Right ventricle myocardium superior (tissue), 1 donor: ENCODE results near the gene BEND5. TPM values are rescaled to one million over a fixed set of nuclear protein-coding genes. Genes with fewer than 3 reads are reported as not detected.

Source experiments
- ATAC-seq: fragments of 200-7000 bp; cut with Tn5 transposase; one replicate; pipeline ENCODE4 v1.9.1; 2020; ENCODE audit warnings: mild to moderate bottlenecking; ENCODE audit not compliant: poor library complexity
- DNase-seq: peaks from one replicate; pipeline ENCODE4 v3.0.0-alpha.2; 2020
- intact Hi-C: fragments of 100-400 bp; cut with DNase I; formaldehyde crosslinking; loops from one replicate; pipeline ENCODE4 v1.11.2; 2022
- long read RNA-seq: library from polyadenylated mRNA; unstranded; transcript quantifications from one replicate; pipeline ENCODE4 v2.0.0, GENCODE V29; 2021
- total RNA-seq: library from RNA; stranded (reverse); fragmentation: NEBNext Ultra II Directional; extraction: Animal tissue kit (Norgen Biotek cat#: 25700); gene quantifications from one replicate; pipeline ENCODE4 v1.2.1, GENCODE V29; 2021
- donor health status: DM: no; HTN: yes; CAD: no; lungs with severe emphysema.

The BEND5 gene, protein sequence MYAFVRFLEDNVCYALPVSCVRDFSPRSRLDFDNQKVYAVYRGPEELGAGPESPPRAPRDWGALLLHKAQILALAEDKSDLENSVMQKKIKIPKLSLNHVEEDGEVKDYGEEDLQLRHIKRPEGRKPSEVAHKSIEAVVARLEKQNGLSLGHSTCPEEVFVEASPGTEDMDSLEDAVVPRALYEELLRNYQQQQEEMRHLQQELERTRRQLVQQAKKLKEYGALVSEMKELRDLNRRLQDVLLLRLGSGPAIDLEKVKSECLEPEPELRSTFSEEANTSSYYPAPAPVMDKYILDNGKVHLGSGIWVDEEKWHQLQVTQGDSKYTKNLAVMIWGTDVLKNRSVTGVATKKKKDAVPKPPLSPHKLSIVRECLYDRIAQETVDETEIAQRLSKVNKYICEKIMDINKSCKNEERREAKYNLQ
- 5.0 TPM for total RNA-seq
- long read RNA-seq, partial matches to known transcripts: 2 of 6 reads
- long read RNA-seq, other reads (novel, unspliced or antisense): 1 of 6 reads

DNA sequence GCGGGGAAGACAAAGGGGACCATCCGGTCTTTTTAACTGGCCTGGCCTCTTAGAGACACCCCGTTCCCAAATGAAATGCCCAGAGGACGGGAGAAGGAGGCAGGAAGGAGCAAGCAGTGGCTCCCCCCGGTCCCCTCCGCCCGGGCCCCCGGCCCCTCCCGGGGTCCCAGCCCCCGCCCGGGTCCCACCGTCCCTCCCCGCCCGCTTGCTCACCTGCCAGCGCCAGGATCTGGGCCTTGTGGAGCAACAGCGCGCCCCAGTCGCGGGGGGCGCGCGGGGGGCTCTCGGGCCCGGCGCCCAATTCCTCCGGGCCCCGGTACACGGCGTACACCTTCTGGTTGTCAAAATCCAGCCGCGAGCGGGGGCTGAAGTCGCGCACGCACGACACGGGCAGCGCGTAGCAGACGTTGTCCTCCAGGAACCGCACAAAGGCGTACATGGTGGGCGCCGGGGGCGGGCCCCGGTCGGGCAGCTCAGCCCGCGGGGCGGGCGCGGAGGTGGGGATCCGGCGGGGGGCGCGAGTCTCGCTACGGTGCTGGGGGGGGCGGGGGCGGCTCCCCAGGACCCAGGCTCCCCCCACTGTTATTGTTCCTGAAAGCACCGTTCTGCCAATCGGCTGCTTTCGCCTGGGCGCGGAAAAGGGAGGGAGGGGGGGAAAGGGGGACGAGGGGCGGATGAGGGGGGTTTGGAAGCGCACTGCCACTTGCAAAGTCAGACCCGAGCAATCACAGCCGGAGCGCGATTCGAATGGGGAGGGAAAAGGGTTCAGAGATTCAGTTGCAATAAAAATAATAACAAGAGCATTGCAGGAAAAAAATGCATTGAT, at the start of gene BEND5:
BEND5 (minus strand) TSS at position 499 of the 826 bp plus-strand sequence; CDS start at position 439, 60 bp downstream.
- intact Hi-C loops: no loop called here
- ATAC-seq: peak; percentile 89
- DNase-seq: peak; percentile 72

DNA sequence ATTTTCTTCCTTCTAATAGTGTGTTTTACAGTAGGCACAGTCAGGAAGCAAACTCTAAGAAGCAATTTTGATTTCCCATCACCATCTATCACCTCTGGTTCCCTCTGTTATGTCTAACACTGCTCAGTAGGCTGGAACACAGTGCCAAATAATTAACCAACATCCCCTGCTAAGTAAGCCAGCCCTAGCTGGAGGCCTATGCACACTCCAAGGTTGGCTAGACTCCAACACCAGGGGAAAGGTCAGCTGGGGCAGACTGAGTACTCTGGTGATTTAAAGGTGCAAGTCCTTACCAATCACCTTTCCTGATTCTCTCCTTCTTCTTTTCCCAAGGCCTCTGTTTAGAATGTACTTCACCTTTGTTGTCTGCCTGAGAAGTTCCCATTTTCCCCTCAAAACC, 46.5 kb upstream of the BEND5 start:
- DNase-seq (no peak), ATAC-seq (peak; percentile 70)

DNA sequence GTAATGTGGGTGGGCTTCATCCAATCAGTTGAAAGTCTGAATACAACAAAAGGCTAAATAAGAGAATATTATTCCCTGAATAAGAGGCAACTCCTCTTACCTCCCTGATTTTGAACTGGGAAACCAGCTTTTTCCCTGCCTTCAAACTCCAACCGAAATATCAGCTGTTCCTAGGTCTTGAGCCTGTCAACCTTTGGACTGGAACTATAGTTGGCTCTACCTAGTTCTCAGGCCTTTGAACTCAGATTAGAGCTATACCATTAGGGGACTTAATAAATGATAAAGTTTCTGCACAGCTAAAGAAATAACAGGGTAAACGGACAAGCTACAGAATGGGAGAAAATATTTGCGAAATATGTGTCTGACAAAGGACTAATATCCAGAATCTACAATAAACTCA, 43.8 kb upstream of the BEND5 start:
- DNase-seq (no peak), ATAC-seq (no peak)
- intact Hi-C loops: no loop called here

More for the DNA sequence above, 46.5 kb upstream of the BEND5 start:
- intact Hi-C loops: no loop called here

DNA sequence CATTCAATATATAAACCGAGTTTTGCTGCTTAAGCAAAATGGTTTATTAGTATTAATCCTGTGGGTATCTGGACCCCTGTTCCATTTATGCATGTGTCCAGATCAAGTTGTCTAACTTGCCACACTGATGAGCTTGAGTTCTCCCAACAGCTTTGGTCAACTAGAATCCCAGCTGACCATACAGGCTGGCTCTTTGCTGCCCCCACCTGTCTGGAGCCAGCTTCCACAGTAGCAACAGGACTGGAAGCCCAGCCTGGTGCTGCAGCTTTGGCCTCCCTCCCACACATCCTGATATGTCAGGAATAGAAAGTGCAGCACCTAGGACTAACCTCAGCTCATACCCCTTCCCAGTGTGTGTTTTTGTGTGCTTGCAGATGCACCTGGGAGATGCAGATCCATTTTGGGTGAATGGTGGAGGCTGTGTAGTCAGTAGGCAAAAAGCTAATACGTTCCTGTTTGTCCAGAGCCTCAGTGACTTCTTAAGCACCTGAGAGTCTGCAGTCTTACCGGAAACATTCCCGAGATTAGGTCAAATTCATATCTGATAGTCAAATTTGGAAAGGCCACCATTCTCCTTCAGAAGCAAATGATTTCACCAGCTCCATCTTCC, 40.9 kb upstream of the BEND5 start:
- intact Hi-C loops: loop anchor here (10.0 kb wide), 2 partner anchors 123 to 243 kb away; no protein-coding TSS in a partner anchor
- ATAC-seq: peak; percentile 80

DNA sequence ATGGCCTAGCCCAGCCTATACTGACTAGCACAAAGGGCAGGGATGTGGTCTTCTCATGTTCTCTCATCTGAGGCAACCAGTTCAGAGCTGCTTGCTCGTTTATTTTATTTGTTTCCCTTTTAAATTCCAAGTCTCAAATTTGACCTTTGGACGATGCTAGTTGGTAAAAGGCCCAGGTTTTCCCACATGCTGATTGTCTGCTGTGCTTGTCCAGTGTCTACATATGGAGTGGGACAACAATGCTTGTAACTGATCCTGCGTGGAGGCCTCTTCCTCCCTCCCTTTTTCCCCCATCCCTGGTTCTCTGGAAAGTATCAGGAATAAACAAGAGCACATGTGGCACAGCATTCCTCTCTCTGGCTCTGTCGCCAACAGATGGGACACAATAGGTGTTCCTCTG, 34.0 kb upstream of the BEND5 start:
- no peak for DNase-seq
- intact Hi-C loops: loop anchor here (10.0 kb wide), 2 partner anchors 116 to 236 kb away; no protein-coding TSS in a partner anchor
- no peak for ATAC-seq

More for the DNA sequence above, 40.9 kb upstream of the BEND5 start:
- peak; percentile 59 for DNase-seq

DNA sequence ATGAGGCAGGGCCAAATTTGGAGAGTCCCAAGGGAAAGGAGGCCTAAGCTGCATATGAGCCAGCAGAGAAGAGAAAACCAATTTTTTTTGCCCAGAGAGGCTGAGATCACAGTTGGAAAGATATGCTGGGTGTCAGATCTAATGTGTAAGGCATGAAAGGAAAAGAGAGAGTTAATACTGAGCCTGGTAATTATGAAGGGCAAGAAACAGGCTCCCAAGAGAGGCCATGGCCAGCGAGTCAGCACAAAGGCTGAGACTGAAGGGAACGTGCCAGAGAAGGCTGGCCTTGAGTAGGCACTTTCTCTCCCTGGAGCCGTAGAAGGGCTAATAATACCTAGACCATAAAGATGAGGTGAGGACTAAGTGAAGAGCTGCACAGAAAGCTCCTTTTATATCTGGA, 31.8 kb upstream of the BEND5 start:
- no peak for DNase-seq
- no peak for ATAC-seq
- intact Hi-C loops: no loop called here

DNA sequence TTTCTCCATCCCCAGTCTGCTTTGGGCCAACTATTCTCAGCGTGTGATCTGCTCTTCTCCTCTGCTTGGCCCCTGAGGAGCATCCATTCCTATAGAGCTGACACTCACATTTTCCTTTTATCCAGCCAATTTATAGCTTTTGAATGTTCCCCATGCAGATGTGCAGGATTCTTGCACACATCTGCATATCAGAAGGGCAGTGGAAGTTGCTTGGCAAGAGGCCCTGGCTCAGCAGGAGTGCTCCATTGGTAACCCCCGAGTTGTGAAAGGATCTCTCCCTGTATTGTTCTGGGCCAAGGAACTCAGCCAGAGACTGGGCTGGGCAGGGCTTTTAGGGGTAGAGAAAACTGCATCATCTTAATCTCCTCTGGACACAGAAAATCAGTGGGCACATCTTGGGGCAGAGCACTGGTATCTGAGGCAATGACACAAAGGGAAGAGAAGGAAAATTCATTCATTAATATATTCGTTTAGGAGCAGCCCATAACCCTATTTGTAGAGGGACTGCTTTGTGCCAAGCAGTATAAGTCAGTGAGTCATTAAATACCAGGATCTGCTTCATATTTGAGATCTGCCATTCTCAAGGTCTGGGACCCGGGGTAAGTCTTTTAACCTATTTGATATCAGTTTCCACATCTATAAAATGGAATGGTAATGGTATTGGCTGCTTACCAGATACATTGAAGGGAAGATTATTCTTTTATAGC, 31.0 kb upstream of the BEND5 start:
- DNase-seq (peak; percentile 42), ATAC-seq (no peak)
- intact Hi-C loops: no loop called here

DNA sequence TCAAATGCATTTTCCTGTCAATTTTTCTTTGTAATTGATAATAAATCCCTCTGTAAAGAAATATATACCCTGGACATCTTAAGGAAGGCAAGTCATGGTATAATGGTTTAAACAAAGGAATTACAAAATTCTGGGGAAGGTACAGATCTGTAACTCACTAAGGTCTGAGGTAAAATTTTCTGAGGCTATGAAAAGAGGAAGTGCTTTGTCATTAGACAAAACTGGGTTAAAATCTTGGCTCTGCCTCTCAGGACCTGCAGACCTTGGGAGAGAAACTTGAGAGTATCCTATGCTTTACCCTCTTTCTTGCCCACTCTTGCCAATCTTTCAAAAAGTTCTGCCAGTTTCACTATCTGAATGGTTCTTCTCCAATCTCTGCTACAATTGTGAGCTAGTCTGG, 26.8 kb upstream of the BEND5 start:
- intact Hi-C loops: no loop called here
- no peak for ATAC-seq
- DNase-seq: no peak

DNA sequence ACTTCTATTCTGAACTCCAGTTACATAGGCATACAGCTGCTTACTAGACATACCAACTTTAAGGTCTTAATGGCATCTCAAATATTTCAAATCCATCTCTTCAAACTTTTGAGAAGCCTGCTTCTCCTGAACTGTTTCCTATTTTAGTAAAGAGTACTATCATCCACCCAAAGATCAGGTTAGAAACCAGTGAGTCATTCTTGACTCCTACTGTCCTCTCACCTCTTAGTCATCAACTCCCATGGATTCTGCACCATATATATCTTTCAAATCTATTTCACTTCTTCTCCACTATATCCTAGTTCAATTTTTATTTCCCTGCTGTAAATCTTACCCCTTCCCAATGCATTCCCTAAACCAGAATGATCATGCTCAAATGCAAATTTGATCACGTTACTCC, 18.1 kb upstream of the BEND5 start:
- intact Hi-C loops: no loop called here
- DNase-seq (no peak), ATAC-seq (no peak)

DNA sequence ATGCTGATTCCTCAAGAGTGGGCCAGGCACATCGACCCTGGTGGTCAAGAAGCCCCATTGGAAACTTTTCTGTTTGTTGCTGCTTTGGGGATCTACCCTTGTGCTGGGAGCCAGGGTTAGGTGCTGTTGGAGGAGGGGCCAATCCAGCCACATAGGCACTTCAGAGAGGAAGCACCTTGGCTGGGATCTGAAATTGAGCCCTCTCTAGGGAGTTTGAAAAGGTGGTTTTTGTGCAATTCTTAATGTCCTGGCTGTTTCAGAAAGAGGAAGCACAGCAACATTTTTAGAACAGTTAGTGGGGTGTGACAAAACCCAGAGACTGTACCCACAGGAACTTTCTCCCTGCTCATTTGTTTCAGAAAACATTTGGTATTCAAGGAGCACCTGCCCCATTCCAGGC, 17.2 kb upstream of the BEND5 start:
- DNase-seq (no peak), ATAC-seq (no peak)
- intact Hi-C loops: no loop called here

DNA sequence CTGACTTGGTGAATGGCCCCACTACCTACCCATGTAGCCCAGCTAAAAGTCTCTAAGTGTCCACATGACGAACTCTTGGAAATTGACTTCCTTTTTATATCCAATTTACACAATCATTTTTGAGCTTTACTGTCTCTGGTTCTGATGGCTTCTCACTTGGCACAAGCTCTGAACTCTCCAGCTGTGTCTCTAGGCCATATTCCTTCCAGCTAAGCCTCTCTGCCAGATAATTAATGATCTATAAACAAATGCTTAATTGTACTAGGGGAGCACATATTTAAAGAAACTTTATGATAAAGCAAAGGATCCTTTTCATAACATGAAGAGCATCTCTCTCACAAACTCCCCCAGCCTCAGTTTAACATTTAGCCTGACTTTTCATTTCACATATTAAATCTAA, 16.3 kb upstream of the BEND5 start:
- DNase-seq (no peak), ATAC-seq (no peak)
- intact Hi-C loops: no loop called here

DNA sequence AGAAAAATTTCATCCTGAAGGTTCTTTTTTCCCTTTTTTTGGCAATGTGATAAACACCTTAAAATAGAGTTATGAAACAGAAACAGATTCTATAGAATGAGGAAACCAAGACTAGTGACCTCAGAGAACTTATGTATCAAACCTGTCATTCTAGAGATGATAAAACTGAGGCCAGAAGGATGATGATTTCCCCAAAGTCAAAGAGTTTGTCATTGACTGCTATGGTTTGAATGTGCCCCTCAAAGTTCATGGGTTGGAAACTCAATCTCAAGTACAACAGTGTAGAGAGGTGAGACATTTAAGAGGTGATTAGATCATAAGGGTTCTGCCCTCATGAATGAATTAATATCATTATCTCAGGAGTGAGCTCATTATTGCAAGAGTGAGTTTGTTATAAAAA, 13.7 kb upstream of the BEND5 start:
- DNase-seq (no peak), ATAC-seq (no peak)
- intact Hi-C loops: no loop called here

DNA sequence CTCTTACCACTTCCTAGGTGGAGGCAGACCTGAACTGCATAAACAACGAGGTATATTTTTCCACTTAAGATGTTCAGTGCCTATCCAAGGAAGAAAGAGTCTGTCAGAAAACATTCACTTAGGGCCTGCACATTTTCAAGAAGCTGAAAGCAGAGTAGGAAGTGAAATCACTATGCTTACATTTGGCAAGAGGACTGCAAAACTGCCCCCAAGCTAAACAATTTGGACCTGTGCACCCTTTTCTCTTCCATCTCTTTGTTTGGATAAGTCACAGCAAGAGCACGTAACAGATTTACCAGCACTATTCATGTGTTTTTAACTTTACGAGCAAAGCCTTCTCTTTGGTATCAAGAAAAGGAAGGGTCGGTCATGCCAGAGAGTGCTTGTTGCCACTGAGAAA, 13.2 kb upstream of the BEND5 start:
- intact Hi-C loops: no loop called here
- ATAC-seq: no peak
- DNase-seq: no peak

DNA sequence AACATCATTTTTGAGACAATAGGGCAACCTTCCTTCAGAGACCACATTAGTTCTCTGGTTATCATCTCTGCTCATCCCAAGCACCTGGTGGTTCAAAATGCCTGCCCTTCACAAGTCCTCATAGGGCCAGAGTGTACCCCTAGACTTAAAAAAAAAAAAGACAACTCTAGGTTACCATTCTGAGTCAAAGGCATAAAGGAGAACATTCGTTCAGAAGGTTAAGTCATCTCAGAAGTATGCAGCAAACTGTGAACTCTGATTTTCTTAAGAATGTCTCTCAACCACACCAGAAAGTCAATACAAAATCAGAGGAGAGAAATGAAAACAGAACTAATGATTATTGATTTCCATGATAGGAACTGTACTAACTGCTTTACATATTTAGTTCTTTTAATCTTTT, 9.2 kb upstream of the BEND5 start:
- DNase-seq (no peak), ATAC-seq (no peak)
- intact Hi-C loops: no loop called here

DNA sequence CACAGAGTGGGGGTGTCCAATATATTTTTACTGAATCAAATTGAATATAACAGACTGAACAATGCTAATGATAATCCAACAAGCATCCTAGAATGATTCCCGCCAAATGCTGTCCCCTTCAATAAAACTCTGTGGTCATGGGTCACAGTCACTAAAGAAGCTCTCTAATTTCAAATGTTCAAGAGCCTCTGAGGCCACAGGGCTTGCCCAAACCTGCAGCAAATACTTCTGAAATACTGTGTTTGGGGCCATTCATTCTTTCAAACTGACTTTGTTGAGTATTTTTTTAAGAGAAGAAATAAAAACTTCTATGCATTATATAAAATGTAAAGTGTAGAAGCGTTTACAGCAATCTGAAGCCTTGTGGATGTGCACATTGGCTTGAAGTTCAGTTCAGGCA, 7.6 kb upstream of the BEND5 start:
- intact Hi-C loops: no loop called here
- ATAC-seq (no peak), DNase-seq (no peak)

DNA sequence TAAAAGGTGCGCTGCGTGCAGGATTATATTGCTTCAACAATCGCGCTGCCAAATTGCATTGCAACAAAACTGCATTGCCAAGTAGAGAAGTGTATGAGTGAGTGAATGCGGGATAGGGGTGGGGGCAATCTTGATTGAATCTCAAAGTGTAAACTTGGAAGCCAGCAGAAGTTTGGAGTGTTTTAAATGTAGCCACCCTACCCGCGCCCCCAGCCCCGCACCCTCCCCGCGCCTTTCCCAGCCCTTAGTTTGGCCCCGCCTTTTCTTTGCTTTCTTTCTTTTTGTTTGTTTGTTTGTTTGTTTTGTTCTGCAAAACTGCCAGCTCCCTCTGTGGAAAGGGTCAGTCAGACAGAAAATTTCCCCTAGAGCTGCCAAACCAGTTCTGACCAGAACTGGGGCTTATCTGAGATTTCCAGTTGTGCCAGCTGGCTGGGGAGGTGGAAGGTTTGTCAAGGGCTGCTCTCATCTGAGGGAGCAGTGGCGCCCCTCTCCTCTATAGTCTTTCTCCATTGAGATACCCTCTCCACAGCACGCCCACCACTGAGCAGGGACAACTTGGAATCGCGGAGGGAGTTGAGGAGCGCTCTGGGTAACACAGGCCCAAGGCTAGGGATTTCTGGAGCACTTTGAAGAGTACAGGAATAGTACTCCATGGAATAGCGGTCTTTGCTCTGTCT, 666 bp upstream of the BEND5 start:
- intact Hi-C loops: no loop called here
- peak; percentile 40 for ATAC-seq
- no peak for DNase-seq

DNA sequence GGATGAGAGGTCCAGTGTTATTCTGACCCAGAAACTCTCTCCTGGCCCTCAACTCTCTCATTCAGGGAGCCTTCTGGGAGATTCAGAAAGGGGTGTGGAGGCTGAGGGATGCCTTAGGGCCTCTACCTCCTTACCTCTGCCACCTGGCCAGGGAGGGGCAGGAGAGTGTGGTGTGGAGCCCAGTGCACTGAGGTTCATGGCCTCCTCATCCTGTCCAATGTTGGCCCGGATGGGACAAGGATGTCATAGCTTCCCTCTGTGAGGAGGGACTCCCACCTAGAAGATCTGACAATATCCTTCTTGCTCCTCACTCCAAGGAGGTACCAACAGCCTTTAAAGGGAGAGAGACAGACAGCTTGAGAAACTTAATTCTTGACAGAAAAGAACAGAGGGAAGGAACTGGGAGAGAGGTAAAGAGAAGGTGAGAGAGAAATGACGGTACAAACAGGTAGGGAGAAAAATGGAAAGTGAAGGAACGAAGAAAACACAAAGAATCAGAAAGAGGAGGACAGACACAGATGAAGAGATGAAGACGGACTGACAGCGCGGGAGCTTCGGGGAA, 779 bp downstream of the BEND5 start:
- DNase-seq (no peak), ATAC-seq (no peak)
- intact Hi-C loops: no loop called here

DNA sequence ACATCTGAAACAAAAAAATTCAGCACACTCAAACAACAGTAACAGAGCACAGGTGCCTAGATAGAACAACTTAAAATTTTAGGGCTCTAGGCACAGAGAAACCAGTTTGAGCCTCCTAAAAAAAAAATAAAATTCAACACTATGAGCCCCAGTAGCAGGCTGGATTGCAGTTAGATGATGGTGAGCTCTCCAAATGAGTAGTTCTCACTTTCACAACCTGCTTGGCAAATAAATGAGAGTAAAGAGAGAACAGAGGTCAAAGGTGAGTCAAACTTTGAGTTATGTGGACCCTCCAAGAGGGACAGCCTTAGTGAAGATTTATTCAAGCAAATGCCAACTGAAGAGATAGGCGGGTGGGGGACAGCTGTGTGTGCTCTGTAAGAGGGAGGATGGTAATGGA, 3.6 kb downstream of the BEND5 start:
- intact Hi-C loops: no loop called here
- ATAC-seq: no peak
- no peak for DNase-seq
